ENCODE results near the gene SEBOX. TPM values are rescaled to one million over a fixed set of nuclear protein-coding genes. Genes with fewer than 3 reads are reported as not detected.

The SEBOX gene
- total RNA-seq, 4 donors from 2014 or later = not detected

DNA sequence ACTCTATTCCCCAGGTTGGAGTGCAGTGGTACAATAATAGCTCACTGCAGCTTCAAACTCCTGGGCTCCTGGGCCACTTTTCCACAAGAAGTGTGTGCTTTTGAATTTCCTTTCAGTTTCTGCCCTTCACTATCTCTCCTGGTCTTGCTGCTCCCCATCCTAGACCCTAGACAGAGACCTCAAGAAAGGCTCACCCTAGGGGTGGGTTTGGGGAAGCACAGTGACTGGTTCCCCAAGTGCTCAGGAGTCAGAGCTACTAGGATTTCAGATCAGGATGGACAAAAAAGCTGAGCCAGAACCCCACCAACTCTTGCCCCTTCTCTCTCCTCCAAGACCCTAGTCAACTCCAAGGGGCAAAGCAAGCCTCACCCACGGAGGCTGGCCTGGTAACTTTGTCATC is 1.6 kb upstream of the SEBOX start:
- TF ChIP-seq POLR2AphosphoS5 (IDR thresholded peaks at IDR 0.05) (no peak), POLR2A (IDR thresholded peaks at IDR 0.05) (no peak), EP300 (IDR thresholded peaks at IDR 0.05) (no peak)
- TF ChIP-seq, protein P1, sequence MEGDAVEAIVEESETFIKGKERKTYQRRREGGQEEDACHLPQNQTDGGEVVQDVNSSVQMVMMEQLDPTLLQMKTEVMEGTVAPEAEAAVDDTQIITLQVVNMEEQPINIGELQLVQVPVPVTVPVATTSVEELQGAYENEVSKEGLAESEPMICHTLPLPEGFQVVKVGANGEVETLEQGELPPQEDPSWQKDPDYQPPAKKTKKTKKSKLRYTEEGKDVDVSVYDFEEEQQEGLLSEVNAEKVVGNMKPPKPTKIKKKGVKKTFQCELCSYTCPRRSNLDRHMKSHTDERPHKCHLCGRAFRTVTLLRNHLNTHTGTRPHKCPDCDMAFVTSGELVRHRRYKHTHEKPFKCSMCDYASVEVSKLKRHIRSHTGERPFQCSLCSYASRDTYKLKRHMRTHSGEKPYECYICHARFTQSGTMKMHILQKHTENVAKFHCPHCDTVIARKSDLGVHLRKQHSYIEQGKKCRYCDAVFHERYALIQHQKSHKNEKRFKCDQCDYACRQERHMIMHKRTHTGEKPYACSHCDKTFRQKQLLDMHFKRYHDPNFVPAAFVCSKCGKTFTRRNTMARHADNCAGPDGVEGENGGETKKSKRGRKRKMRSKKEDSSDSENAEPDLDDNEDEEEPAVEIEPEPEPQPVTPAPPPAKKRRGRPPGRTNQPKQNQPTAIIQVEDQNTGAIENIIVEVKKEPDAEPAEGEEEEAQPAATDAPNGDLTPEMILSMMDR (IDR thresholded peaks at IDR 0.05) = no peak
- no peak overlapping the region for H3K27ac ChIP-seq
- H3K4me3 ChIP-seq = no peak overlapping the region
- H3K27me3 ChIP-seq = no peaks in the 10 kb centered on the region
- ATAC-seq = no peak
- peaks cover 0 to 8% (median 0%) of the 10 kb centered on the region in 3 donors for H3K4me1 ChIP-seq
- H3K9me3 ChIP-seq = no peaks in the 10 kb centered on the region
- WGBS, 2 donors (ENCODE audit: low coverage in 1 of 2) = 86% methylated on average over 1 of the region's 1 CpG; no CpG with 5 or more reads in 1 of the 2 donors
- H3K36me3 ChIP-seq = peaks cover 0 to 52% of the 10 kb centered on the region in 2 donors

DNA sequence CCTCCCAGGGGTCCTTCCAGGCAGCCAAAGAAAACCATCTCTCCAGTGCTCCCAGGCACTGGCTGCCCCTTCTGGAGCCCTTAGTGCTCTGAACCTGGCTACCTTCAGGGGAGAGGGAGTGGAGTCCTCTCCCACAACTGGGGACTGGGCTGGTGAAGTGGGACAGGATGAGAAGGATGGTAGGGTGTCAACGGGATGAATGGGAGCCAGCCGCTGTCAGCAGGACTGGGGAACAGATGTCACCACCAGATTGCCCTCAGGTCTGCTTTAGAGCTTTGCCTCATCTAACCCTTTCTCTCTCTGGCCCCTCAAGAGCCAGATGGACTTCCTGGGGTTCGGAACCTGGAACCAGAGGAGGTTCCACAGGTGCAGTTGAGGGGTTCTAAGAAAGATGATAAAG is 488 bp upstream of the SEBOX start:
- no peak overlapping the region for H3K27ac ChIP-seq
- H3K36me3 ChIP-seq = peaks cover 0 to 63% of the 10 kb centered on the region in 2 donors
- no peaks in the 10 kb centered on the region for H3K9me3 ChIP-seq
- ATAC-seq = no peak
- no peak overlapping the region for H3K4me3 ChIP-seq
- no peaks in the 10 kb centered on the region for H3K4me1 ChIP-seq
- 80 to 100% methylated on average over 1 of the region's 3 CpGs for WGBS, 2 donors (ENCODE audit: low coverage in 1 of 2)
- H3K27me3 ChIP-seq = no peaks in the 10 kb centered on the region
- TF ChIP-seq POLR2AphosphoS5 (IDR thresholded peaks at IDR 0.05) (no peak), EP300 (IDR thresholded peaks at IDR 0.05) (no peak), POLR2A (IDR thresholded peaks at IDR 0.05) (no peak)
- TF ChIP-seq, protein P1 (IDR thresholded peaks at IDR 0.05) = no peak

DNA sequence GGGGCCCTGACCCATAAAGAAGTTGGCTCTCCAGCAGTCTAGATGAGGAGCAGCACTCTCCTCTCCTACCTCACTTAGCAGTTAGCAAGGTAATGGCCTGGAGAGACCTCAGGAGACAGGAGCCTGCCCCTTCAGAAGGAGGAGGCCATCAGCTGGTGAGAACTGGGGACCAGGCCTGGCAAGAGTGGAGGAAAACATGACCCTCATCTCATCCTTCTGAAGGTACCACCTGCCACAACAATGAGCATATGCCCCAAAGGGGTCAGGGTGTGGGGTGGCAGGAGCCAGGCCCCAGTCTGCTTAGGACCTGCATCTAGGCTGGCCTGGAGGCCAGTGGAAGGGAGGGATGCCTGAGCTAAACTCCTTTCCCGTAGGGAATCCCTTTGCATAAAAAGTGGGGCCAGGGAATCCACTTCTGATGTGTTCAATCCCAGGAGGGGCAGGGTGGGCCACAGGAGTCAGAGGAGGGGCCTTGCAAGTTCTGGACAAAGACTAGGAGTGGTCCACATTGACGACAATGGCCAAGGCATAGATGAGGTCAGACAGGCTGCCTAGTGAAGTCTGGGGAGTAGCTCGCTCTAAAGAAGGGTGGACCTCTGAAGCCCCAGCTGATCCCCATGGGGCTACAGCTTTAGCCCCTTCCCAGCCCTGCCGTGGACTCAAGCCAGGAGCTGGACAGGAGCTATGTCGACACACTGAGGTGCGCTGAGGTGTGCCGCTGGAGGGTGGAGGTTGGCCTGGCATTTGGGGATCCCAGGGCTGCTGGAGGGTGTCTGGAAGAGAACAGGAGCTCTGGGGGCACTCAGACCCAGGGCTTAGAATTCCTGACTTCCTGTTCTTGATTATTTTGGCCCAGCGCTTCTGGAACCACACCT is 986 bp downstream of the SEBOX start:
- Histone ChIP-seq H3K27me3 (no peaks in the 10 kb centered on the region), H3K9me3 (no peaks in the 10 kb centered on the region), H3K4me3 (no peak overlapping the region), H3K36me3 (peaks cover 2 to 78% of the 10 kb centered on the region in 2 donors), H3K27ac (no peak overlapping the region), H3K4me1 (peaks cover 0 to under 1% (median 0%) of the 10 kb centered on the region in 3 donors)
- ATAC-seq = no peak
- 80% methylated on average over 1 to 2 of the region's 8 CpGs for WGBS, 2 donors (ENCODE audit: low coverage in 1 of 2)
- no peak for TF ChIP-seq POLR2A (IDR thresholded peaks at IDR 0.05)
- no peak for TF ChIP-seq EP300 (IDR thresholded peaks at IDR 0.05)

DNA sequence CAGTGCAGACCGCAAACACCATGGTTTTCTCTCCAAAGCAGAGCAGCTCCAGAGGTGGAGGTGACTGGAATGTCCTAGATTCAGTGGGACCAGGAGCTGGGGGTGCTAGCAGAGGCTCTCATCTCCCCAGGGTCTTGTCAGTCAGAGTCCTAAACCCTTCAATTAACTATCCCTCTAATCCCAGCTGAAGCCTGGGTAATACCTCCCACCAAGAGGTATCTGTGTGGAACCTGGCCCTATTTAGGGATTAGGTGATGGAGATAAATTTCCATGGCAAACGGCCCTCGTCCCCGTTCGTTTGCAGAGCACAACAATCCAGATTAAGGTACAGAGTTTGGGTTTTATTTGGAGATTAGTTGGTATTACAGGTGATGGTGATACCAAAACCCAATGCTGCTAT is 1.8 kb downstream of the SEBOX start:
- no peak overlapping the region for H3K27ac ChIP-seq
- H3K4me3 ChIP-seq = no peak overlapping the region
- H3K9me3 ChIP-seq = no peaks in the 10 kb centered on the region
- no peak for TF ChIP-seq POLR2A (IDR thresholded peaks at IDR 0.05)
- TF ChIP-seq EP300 (IDR thresholded peaks at IDR 0.05) = no peak
- no peak for TF ChIP-seq POLR2AphosphoS5 (IDR thresholded peaks at IDR 0.05)
- no peaks in the 10 kb centered on the region for H3K27me3 ChIP-seq
- WGBS, 2 donors (ENCODE audit: low coverage in 1 of 2) = 84 to 88% methylated on average over 4 to 5 of the region's 5 CpGs
- ATAC-seq = no peak
- H3K36me3 ChIP-seq = peaks cover 2 to 78% of the 10 kb centered on the region in 2 donors
- peaks cover 0 to 8% (median 4%) of the 10 kb centered on the region in 3 donors for H3K4me1 ChIP-seq

DNA sequence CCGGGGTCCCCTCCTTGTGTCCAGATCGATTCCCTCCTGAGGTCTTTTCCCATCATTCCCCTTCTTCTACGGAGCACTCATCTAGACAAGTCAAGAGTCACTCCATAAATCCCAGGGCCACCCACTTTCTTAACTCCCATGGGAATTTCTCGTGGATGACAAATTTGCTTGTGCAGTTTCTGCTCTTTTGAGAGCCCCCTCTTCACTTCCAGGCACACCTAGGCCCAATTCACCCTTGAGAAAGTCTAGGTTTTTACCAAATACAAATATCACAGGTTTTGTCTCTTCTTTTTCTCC is 7.2 kb downstream of the SEBOX start:
- 4 to 6% methylated on average over 3 to 4 of the region's 4 CpGs for WGBS, 2 donors (ENCODE audit: low coverage in 1 of 2)
- no peak for ATAC-seq
- Histone ChIP-seq H3K36me3 (peaks cover 2 to 66% of the 10 kb centered on the region in 2 donors), H3K4me1 (peaks cover 3 to 36% (median 19%) of the 10 kb centered on the region in 3 donors), H3K9me3 (no peaks in the 10 kb centered on the region), H3K27me3 (no peaks in the 10 kb centered on the region), H3K27ac (peak overlapping the region; percentile 81 to 96 (median 93)), H3K4me3 (peak overlapping the region; percentile 94 to 99)
- TF ChIP-seq, protein P1 (IDR thresholded peaks at IDR 0.05) = no peak
- no peak for TF ChIP-seq POLR2AphosphoS5 (IDR thresholded peaks at IDR 0.05)
- TF ChIP-seq POLR2A (IDR thresholded peaks at IDR 0.05) = no peak
- TF ChIP-seq EP300 (IDR thresholded peaks at IDR 0.05) = no peak

All from gastroesophageal sphincter (tissue), 4 donors.